Adrenal gland (tissue), 5 donors: Measurements from ENCODE around the gene TRIM52.

Experiments
- POLR2A ChIP-seq, 2 donors: fragments of 450-650 bp; IDR thresholded peaks; one replicate each; pipeline ENCODE4 v1.6.1; 2017; ENCODE audit warnings: antibody characterized with exemption in 2 of 2, mild to moderate bottlenecking in 2 of 2, moderate library complexity in 1 of 2
- TF ChIP-seq, protein P1 (sequence below), 6 experiments: fragments of 450-650 bp in 4 of 6; fragments of 200-600 bp in 2 of 6; sonication (generic) in 1 of 6; IDR thresholded peaks; 1 replicate in 5 of 6; 2 replicates in 1 of 6; pipeline versions ENCODE4 v1.5.1 to v1.8.0; 2016 to 2021; ENCODE audit warnings: antibody characterized with exemption in 6 of 6, mild to moderate bottlenecking in 2 of 6, moderate library complexity in 1 of 6
- donor health status: DM: no; HTN: no; CAD: no.

- TF ChIP-seq, protein P1, sequence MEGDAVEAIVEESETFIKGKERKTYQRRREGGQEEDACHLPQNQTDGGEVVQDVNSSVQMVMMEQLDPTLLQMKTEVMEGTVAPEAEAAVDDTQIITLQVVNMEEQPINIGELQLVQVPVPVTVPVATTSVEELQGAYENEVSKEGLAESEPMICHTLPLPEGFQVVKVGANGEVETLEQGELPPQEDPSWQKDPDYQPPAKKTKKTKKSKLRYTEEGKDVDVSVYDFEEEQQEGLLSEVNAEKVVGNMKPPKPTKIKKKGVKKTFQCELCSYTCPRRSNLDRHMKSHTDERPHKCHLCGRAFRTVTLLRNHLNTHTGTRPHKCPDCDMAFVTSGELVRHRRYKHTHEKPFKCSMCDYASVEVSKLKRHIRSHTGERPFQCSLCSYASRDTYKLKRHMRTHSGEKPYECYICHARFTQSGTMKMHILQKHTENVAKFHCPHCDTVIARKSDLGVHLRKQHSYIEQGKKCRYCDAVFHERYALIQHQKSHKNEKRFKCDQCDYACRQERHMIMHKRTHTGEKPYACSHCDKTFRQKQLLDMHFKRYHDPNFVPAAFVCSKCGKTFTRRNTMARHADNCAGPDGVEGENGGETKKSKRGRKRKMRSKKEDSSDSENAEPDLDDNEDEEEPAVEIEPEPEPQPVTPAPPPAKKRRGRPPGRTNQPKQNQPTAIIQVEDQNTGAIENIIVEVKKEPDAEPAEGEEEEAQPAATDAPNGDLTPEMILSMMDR (IDR thresholded peaks at IDR 0.05): no peak
- no peak for TF ChIP-seq POLR2A (IDR thresholded peaks at IDR 0.05)
Measured at GRCh38 chr5:181263633-181264032, 2.7 kb upstream of the TRIM52 start.
